Neural cell (in vitro differentiated cells): ENCODE measurements around the gene IPPK. TPM values are rescaled to one million over a fixed set of nuclear protein-coding genes. Genes with fewer than 3 reads are reported as not detected.

ENCODE experiments used
- H2AFZ ChIP-seq: fragments of 200-600, 300-800 bp; sonication (generic), shearing (Covaris generic); 2 replicates; pipeline ENCODE4 v1.6.0; 2014; ENCODE audit warnings: low read depth, mild to moderate bottlenecking, antibody characterized with exemption, low read length, moderate library complexity
- H3F3A ChIP-seq: fragments of 200-600 bp; shearing (Covaris generic); 2 replicates; pipeline ENCODE4 v1.6.1; 2016; ENCODE audit warnings: mild to moderate bottlenecking, moderate library complexity, mixed read lengths, antibody characterized with exemption, low read length; ENCODE audit not compliant: insufficient read depth, poor library complexity, severe bottlenecking
- H3K27ac ChIP-seq: fragments of 200-600, 300-800 bp; sonication (generic), shearing (Covaris generic); 2 replicates; pipeline ENCODE4 v1.5.1; 2014; ENCODE audit warnings: mild to moderate bottlenecking, low read length, moderate library complexity
- H3K27me3 ChIP-seq: fragments of 300-800, 200-600 bp; sonication (generic), shearing (Covaris generic); 2 replicates; pipeline ENCODE4 v1.6.0; 2014; ENCODE audit warnings: mild to moderate bottlenecking, low read depth, low read length, moderate library complexity; ENCODE audit not compliant: insufficient read depth
- H3K36me3 ChIP-seq: fragments of 300-800, 200-600 bp; sonication (generic), shearing (Covaris generic); 2 replicates; pipeline ENCODE4 v1.5.1; 2014; ENCODE audit warnings: mild to moderate bottlenecking, antibody characterized with exemption, low read length, moderate library complexity; ENCODE audit not compliant: insufficient read depth
- H3K4me2 ChIP-seq: fragments of 300-800, 200-600 bp; sonication (generic), shearing (Covaris generic); 2 replicates; pipeline ENCODE4 v1.6.0; 2014; ENCODE audit warnings: mild to moderate bottlenecking, low read length
- H3K4me3 ChIP-seq: fragments of 300-800, 200-600 bp; sonication (generic), shearing (Covaris generic); 2 replicates; pipeline ENCODE4 v1.5.1; 2014; ENCODE audit warnings: mild to moderate bottlenecking, low read length, moderate library complexity
- H3K79me2 ChIP-seq: fragments of 200-600 bp; shearing (Covaris generic); replicated peaks from 2 replicates; pipeline ENCODE4 v1.6.0; 2014; ENCODE audit warnings: mild to moderate bottlenecking, low read length, moderate library complexity; ENCODE audit not compliant: insufficient read depth
- H3K9ac ChIP-seq: fragments of 300-800, 200-600 bp; sonication (generic), shearing (Covaris generic); 2 replicates; pipeline ENCODE4 v1.6.1; 2016; ENCODE audit warnings: mild to moderate bottlenecking, low read length, mixed read lengths
- H3K9me2 ChIP-seq: fragments of 200-600 bp; shearing (Covaris generic); 2 replicates; pipeline ENCODE4 v1.6.1; 2016; ENCODE audit warnings: mild to moderate bottlenecking, low read length, mixed read lengths; ENCODE audit not compliant: insufficient read depth
- H3K9me3 ChIP-seq: fragments of 200-600, 300-800 bp; sonication (generic), shearing (Covaris generic); 2 replicates; pipeline ENCODE4 v1.6.1; 2016; ENCODE audit warnings: mild to moderate bottlenecking, mixed run types, low read length, moderate library complexity, mixed read lengths
- H4K20me1 ChIP-seq: fragments of 200-600 bp; shearing (Covaris generic); 2 replicates; pipeline ENCODE4 v1.6.1; 2016; ENCODE audit warnings: mild to moderate bottlenecking, mixed run types; ENCODE audit not compliant: insufficient read depth
- CTCF ChIP-seq: fragments of 450-650 bp; IDR thresholded peaks from 2 replicates; pipeline ENCODE4 v1.5.1; 2014; ENCODE audit warnings: antibody characterized with exemption, mild to moderate bottlenecking, moderate library complexity; ENCODE audit not compliant: poor library complexity, severe bottlenecking
- EP300 ChIP-seq: fragments of 450-650 bp; conservative IDR thresholded peaks from 2 replicates; pipeline ENCODE4 v1.6.1; 2014; ENCODE audit warnings: antibody characterized with exemption, mild to moderate bottlenecking, moderate library complexity; ENCODE audit not compliant: poor library complexity, severe bottlenecking
- EZH2 ChIP-seq: fragments of 200-600, 300-800 bp; shearing (Covaris generic), sonication (generic); IDR thresholded peaks from 2 replicates; pipeline ENCODE4 v1.6.1; 2014; ENCODE audit warnings: antibody characterized with exemption, low read length, borderline replicate concordance, mild to moderate bottlenecking; ENCODE audit not compliant: insufficient read depth, poor library complexity, severe bottlenecking
- MXI1 ChIP-seq: fragments of 450-650 bp; conservative IDR thresholded peaks from 2 replicates; pipeline ENCODE4 v1.6.1; 2014; ENCODE audit warnings: antibody characterized with exemption, mild to moderate bottlenecking; ENCODE audit not compliant: poor library complexity, severe bottlenecking
- POLR2AphosphoS5 ChIP-seq: IDR thresholded peaks from 2 replicates; pipeline ENCODE4 v1.6.1; 2012
- RAD21 ChIP-seq: fragments of 450-650 bp; conservative IDR thresholded peaks from 2 replicates; pipeline ENCODE4 v1.6.1; 2014; ENCODE audit warnings: antibody characterized with exemption, mild to moderate bottlenecking, moderate library complexity
- REST ChIP-seq: IDR thresholded peaks from 2 replicates; pipeline ENCODE4 v1.6.1; 2012; ENCODE audit warnings: borderline replicate concordance
- SMC3 ChIP-seq: fragments of 450-650 bp; conservative IDR thresholded peaks from 2 replicates; pipeline ENCODE4 v1.6.1; 2014; ENCODE audit warnings: antibody characterized with exemption, mild to moderate bottlenecking, moderate library complexity; ENCODE audit not compliant: poor library complexity
- TAF1 ChIP-seq: IDR thresholded peaks from 2 replicates; pipeline ENCODE4 v1.6.1; 2012; ENCODE audit warnings: low read depth
- polyA plus RNA-seq: library from polyadenylated mRNA; depleted of rRNA; stranded (reverse); fragments of >200 nt; gene quantifications from 2 replicates; pipeline ENCODE4 v1.2.3, GENCODE V29; 2014

IPPK gene
- polyA plus RNA-seq, 1 donor from 2014 or later: 34.3 TPM

GRCh38 chr9:92671323-92671722 is 1.4 kb upstream of the IPPK start:
- H2AFZ ChIP-seq: no peak overlapping the region

GRCh38 chr9:92669527-92669889 is 423 bp downstream of the IPPK start:
- no peaks in the 10 kb centered on the region for H3K36me3 ChIP-seq
- H3K27me3 ChIP-seq: no peaks in the 10 kb centered on the region
- H4K20me1 ChIP-seq: no peaks in the 10 kb centered on the region
- H3K79me2 ChIP-seq: peaks cover 26% of the 10 kb centered on the region
- H2AFZ ChIP-seq: peak overlapping the region; percentile 73
- H3K27ac ChIP-seq: peak overlapping the region; percentile 65
- peak overlapping the region; percentile 99 for H3K4me3 ChIP-seq
- peak overlapping the region; percentile 79 for H3K4me2 ChIP-seq
- no peaks in the 10 kb centered on the region for H3K9me3 ChIP-seq
- peak overlapping the region; percentile 86 for H3K9ac ChIP-seq
- H3F3A ChIP-seq: no peaks in the 10 kb centered on the region
- H3K9me2 ChIP-seq: no peaks in the 10 kb centered on the region
- no peak for TF ChIP-seq RAD21
- no peak for TF ChIP-seq EZH2
- no peak for TF ChIP-seq CTCF
- TF ChIP-seq MXI1: no peak
- TF ChIP-seq EP300: no peak
- no peak for TF ChIP-seq REST

More at GRCh38 chr9:92671323-92671722, 1.4 kb upstream of the IPPK start:
- TF ChIP-seq CTCF: no peak
- no peak for TF ChIP-seq MXI1
- no peak for TF ChIP-seq SMC3
- TF ChIP-seq RAD21: no peak
- TF ChIP-seq REST: no peak
- no peak for TF ChIP-seq TAF1
- no peak for TF ChIP-seq EP300
- TF ChIP-seq EZH2: no peak
- TF ChIP-seq POLR2AphosphoS5: no peak
- Histone ChIP-seq H3K4me3 (peak overlapping the region; percentile 99), H4K20me1 (no peaks in the 10 kb centered on the region), H3K9ac (no peak overlapping the region), H3K79me2 (peaks cover 21% of the 10 kb centered on the region), H3K9me3 (no peaks in the 10 kb centered on the region), H3K4me2 (no peak overlapping the region), H3K9me2 (no peaks in the 10 kb centered on the region), H3K27ac (no peak overlapping the region), H3K27me3 (no peaks in the 10 kb centered on the region), H3K36me3 (no peaks in the 10 kb centered on the region), H3F3A (no peaks in the 10 kb centered on the region)
